Measurements from ENCODE around the gene IL17REL.

DNA sequence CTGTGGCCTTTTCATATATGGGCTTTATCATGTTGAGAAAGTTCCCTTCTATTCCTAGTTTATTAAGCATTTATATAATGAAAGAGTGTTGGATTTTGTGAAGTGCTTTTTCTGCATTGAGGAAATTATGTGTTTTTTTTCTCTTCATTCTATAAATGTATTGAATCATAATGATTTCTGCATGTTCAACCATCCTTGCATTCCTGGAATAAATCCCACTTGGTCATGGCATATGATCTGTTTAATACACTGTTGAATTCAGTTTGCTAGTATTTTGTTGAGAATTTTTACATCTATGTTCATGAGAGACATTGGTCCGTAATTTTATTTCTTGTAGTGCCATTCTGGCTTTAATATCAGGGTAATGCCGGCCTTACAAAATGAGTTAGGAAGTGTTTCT, 26.2 kb downstream of the IL17REL start:
- TF ChIP-seq, protein P1, sequence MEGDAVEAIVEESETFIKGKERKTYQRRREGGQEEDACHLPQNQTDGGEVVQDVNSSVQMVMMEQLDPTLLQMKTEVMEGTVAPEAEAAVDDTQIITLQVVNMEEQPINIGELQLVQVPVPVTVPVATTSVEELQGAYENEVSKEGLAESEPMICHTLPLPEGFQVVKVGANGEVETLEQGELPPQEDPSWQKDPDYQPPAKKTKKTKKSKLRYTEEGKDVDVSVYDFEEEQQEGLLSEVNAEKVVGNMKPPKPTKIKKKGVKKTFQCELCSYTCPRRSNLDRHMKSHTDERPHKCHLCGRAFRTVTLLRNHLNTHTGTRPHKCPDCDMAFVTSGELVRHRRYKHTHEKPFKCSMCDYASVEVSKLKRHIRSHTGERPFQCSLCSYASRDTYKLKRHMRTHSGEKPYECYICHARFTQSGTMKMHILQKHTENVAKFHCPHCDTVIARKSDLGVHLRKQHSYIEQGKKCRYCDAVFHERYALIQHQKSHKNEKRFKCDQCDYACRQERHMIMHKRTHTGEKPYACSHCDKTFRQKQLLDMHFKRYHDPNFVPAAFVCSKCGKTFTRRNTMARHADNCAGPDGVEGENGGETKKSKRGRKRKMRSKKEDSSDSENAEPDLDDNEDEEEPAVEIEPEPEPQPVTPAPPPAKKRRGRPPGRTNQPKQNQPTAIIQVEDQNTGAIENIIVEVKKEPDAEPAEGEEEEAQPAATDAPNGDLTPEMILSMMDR (conservative IDR thresholded peaks at IDR 0.05; ENCODE audit: low read length), result no peak
- no peak for TF ChIP-seq EZH2phosphoT487 (IDR thresholded peaks at IDR 0.05; ENCODE audit: borderline replicate concordance)
